AG04449 (cell line): ENCODE measurements around the gene AKAP7.

Experiments
- CTCF ChIA-PET: fragments of 350-600 bp; formaldehyde crosslinking; extraction: SDS; loops from one replicate; lab custom pipeline; 2021; ENCODE audit warnings: antibody characterized with exemption; lab: Yijun Ruan, JAX
- POLR2A ChIA-PET: fragments of 400-600, 350-600 bp; formaldehyde crosslinking; extraction: SDS; loops from one replicate; lab custom pipeline; 2020; ENCODE audit warnings: antibody characterized with exemption, inconsistent platforms; lab: Yijun Ruan, JAX
- DNase-seq: peaks from one replicate; pipeline ENCODE4 v3.0.0-alpha.2; 2010; ENCODE audit warnings: low read depth, low spot score
- H3K4me3 ChIP-seq: 2 replicates; pipeline ENCODE4 v1.5.1; 2011; ENCODE audit warnings: low read depth, mild to moderate bottlenecking, control low read depth, low read length
- CTCF ChIP-seq: IDR thresholded peaks from one replicate; pipeline ENCODE4 v1.5.1; 2011; ENCODE audit warnings: mild to moderate bottlenecking, moderate library complexity, low read length, control low read depth, inconsistent platforms; ENCODE audit not compliant: insufficient read depth; ENCODE audit errors: missing control alignments

The AKAP7 gene

GRCh38 chr6:131130554-131130940, 4.7 kb upstream of the AKAP7 start:
- ChIA-PET POLR2A (no interaction called here), CTCF (interaction anchor here (0.9 to 1.1 kb wide), 2 partner anchors 245 to 259 kb away, joined by 3 to 5 read pairs; no protein-coding TSS in a partner anchor)
- TF ChIP-seq CTCF, result no peak
- H3K4me3 ChIP-seq, result no peak overlapping the region
- DNase-seq, result no peak

- TF ChIP-seq CTCF, result no peak
- no peak for DNase-seq
- ChIA-PET POLR2A (no interaction called here), CTCF (interaction anchor here (1.4 kb wide), 1 partner anchor 16 kb away, joined by 4 read pairs; no protein-coding TSS in a partner anchor)
- H3K4me3 ChIP-seq, result no peak overlapping the region
Measured at GRCh38 chr6:131132360-131132759, 2.9 kb upstream of the AKAP7 start.

- no peak for DNase-seq
- H3K4me3 ChIP-seq, result peak overlapping the region; percentile 73
- ChIA-PET POLR2A (no interaction called here), CTCF (interaction anchor here (0.7 to 1.9 kb wide), 7 partner anchors 12 to 401 kb away, joined by 3 to 7 read pairs (median 3); no protein-coding TSS in a partner anchor)
- no peak for TF ChIP-seq CTCF
Measured at GRCh38 chr6:131134220-131134979, 867 bp upstream of the AKAP7 start.

- ChIA-PET CTCF (interaction anchor here (1.0 to 1.2 kb wide), 2 partner anchors 16 to 18 kb away, joined by 3 to 5 read pairs; no protein-coding TSS in a partner anchor), POLR2A (no interaction called here)
- no peak for TF ChIP-seq CTCF
- peak overlapping the region; percentile 73 for H3K4me3 ChIP-seq
- no peak for DNase-seq
Measured at GRCh38 chr6:131134980-131135243, 355 bp upstream of the AKAP7 start.

GRCh38 chr6:131136021-131136786, 937 bp downstream of the AKAP7 start:
- CTCF ChIA-PET, result interaction anchor here (1.4 kb wide), 2 partner anchors 19 to 33 kb away, joined by 3 read pairs; no protein-coding TSS in a partner anchor
- no peak for DNase-seq
- no peak for TF ChIP-seq CTCF
- POLR2A ChIA-PET, result no interaction called here
- H3K4me3 ChIP-seq, result peak overlapping the region; percentile 73

- POLR2A ChIA-PET, result no interaction called here
Measured at GRCh38 chr6:131139599-131139998, 4.3 kb downstream of the AKAP7 start.

More at GRCh38 chr6:131139599-131139998, 4.3 kb downstream of the AKAP7 start:
- CTCF ChIA-PET, result interaction anchor here (1.0 to 2.2 kb wide), 2 partner anchors 28 to 394 kb away, joined by 4 to 6 read pairs; no protein-coding TSS in a partner anchor
- TF ChIP-seq CTCF, result no peak
- no peak overlapping the region for H3K4me3 ChIP-seq
- no peak for DNase-seq
